Endothelial cell of umbilical vein (primary cell): ENCODE results near the gene SLFN12L. TPM values are rescaled to one million over a fixed set of nuclear protein-coding genes. Genes with fewer than 3 reads are reported as not detected.

Experiments used
- BruUV-seq: library from RNA; stranded (reverse); fragments of 400-500 nt; replicated peaks from 2 replicates; lab custom pipeline; 2021; lab: Mats Ljungman, UMichigan
- CTCF ChIA-PET: fragments of 300-600, 350-600 bp; sonication (Branson Sonifier 250); formaldehyde crosslinking; loops from one replicate; lab custom pipeline; 2021; ENCODE audit warnings: antibody characterized with exemption, inconsistent platforms; lab: Charles Lee
- POLR2A ChIA-PET: fragments of 300-600, 350-600 bp; sonication (Branson Sonifier 250); formaldehyde crosslinking; loops from one replicate; lab custom pipeline; 2021; ENCODE audit warnings: antibody characterized with exemption, inconsistent platforms; lab: Charles Lee
- DNase-seq: peaks from one replicate; pipeline ENCODE4 v3.0.0-alpha.2; 2011; ENCODE audit warnings: low read depth, low spot score
- FAIRE-seq: peaks from 2 replicates; lab custom pipeline; 2011; peaks lifted over from hg19 to GRCh38; lab: Jason Lieb, UNC
- H2AFZ ChIP-seq: 2 replicates; pipeline ENCODE4 v1.6.0; 2012; ENCODE audit warnings: low read depth, low read length, control low read depth, inconsistent platforms
- H3K27ac ChIP-seq: 2 replicates; pipeline ENCODE4 v1.5.1; 2011; ENCODE audit warnings: low read depth, mild to moderate bottlenecking, control low read depth, low read length, moderate library complexity; ENCODE audit not compliant: insufficient read depth
- H3K27me3 ChIP-seq, 2 experiments: 2 replicates each; pipeline versions ENCODE4 v1.6.0 to v1.6.1; 2011; ENCODE audit warnings: low read length in 2 of 2, mixed read lengths in 1 of 2; ENCODE audit not compliant: control insufficient read depth in 2 of 2, insufficient read depth in 2 of 2
- H3K36me3 ChIP-seq, 2 experiments: 2 replicates in 1 of 2; 3 replicates in 1 of 2; pipeline ENCODE4 v1.5.1; 2011; ENCODE audit warnings: low read length in 2 of 2, mild to moderate bottlenecking in 1 of 2, moderate library complexity in 1 of 2; ENCODE audit not compliant: control insufficient read depth in 2 of 2, insufficient read depth in 2 of 2; ENCODE audit errors: extremely low read depth in 1 of 2
- H3K4me1 ChIP-seq: 3 replicates; pipeline ENCODE4 v1.5.1; 2011; ENCODE audit warnings: mild to moderate bottlenecking, low read length; ENCODE audit not compliant: control insufficient read depth, insufficient read depth; ENCODE audit errors: extremely low read depth
- H3K4me2 ChIP-seq: 2 replicates; pipeline ENCODE4 v1.6.1; 2011; ENCODE audit warnings: low read length, control low read depth, mixed read lengths; ENCODE audit not compliant: insufficient read depth
- H3K4me3 ChIP-seq, 3 experiments: fragments of 200-600 bp in 1 of 3; sonication (generic), shearing (Covaris generic) in 1 of 3; replicated peaks in 1 of 3; 2 replicates each; pipeline ENCODE4 v1.5.1; 2011 to 2016; ENCODE audit warnings: control low read depth in 3 of 3, low read length in 3 of 3, mild to moderate bottlenecking in 2 of 3, inconsistent platforms in 1 of 3, low read depth in 1 of 3, moderate library complexity in 1 of 3; ENCODE audit not compliant: insufficient read depth in 1 of 3
- H3K79me2 ChIP-seq: 2 replicates; pipeline ENCODE4 v1.6.0; 2012; ENCODE audit warnings: low read length, inconsistent platforms; ENCODE audit not compliant: control insufficient read depth, insufficient read depth
- H3K9ac ChIP-seq: replicated peaks from 2 replicates; pipeline ENCODE3; 2011; ENCODE audit warnings: low read length, control low read depth; ENCODE audit not compliant: insufficient read depth; ENCODE audit errors: extremely low read depth
- H3K9me1 ChIP-seq: replicated peaks from 3 replicates; pipeline ENCODE4 v1.6.0; 2011; ENCODE audit warnings: mild to moderate bottlenecking, low read length; ENCODE audit not compliant: control insufficient read depth, insufficient read depth; ENCODE audit errors: extremely low read depth
- H3K9me3 ChIP-seq: replicated peaks from 2 replicates; pipeline ENCODE4 v1.5.1; 2012; ENCODE audit warnings: low read length, inconsistent platforms; ENCODE audit not compliant: control insufficient read depth, insufficient read depth
- H4K20me1 ChIP-seq: replicated peaks from 2 replicates; pipeline ENCODE3; 2011; ENCODE audit warnings: mild to moderate bottlenecking, low read length; ENCODE audit not compliant: control insufficient read depth, insufficient read depth; ENCODE audit errors: extremely low read depth
- CTCF ChIP-seq, 2 donors: IDR thresholded peaks; 1 replicate in 1 of 2; 2 replicates in 1 of 2; pipeline ENCODE4 v1.5.1; 2011; ENCODE audit warnings: low read length in 2 of 2, mild to moderate bottlenecking in 2 of 2, moderate library complexity in 2 of 2, control low read depth in 1 of 2, inconsistent platforms in 1 of 2, low read depth in 1 of 2; ENCODE audit not compliant: insufficient read depth in 1 of 2; ENCODE audit errors: extremely low read depth in 1 of 2
- EZH2 ChIP-seq: IDR thresholded peaks from 2 replicates; pipeline ENCODE4 v1.6.1; 2012; ENCODE audit warnings: borderline replicate concordance, low read depth, mild to moderate bottlenecking, moderate library complexity, low read length, inconsistent platforms; ENCODE audit not compliant: severe bottlenecking
- FOS ChIP-seq: IDR thresholded peaks from 2 replicates; pipeline ENCODE4 v1.6.1; 2011; ENCODE audit warnings: mild to moderate bottlenecking, low read length, moderate library complexity, borderline replicate concordance; ENCODE audit not compliant: insufficient read depth
- GATA2 ChIP-seq: IDR thresholded peaks from 2 replicates; pipeline ENCODE4 v1.7.0; 2011; ENCODE audit warnings: low read depth, mild to moderate bottlenecking, moderate library complexity, mixed read lengths, low read length; ENCODE audit not compliant: insufficient read length, insufficient read depth
- MAX ChIP-seq: IDR thresholded peaks from 2 replicates; pipeline ENCODE4 v1.6.1; 2011; ENCODE audit not compliant: insufficient read depth, insufficient read length
- MYC ChIP-seq: IDR thresholded peaks from one replicate; pipeline ENCODE4 v1.6.1; 2011; ENCODE audit warnings: mild to moderate bottlenecking, low read depth, low read length
- POLR2A ChIP-seq: IDR thresholded peaks from 2 replicates; pipeline ENCODE4 v1.6.1; 2012; ENCODE audit warnings: low read depth, mild to moderate bottlenecking, control low read depth, low read length
- dilution Hi-C: fragments of 300-500 bp; cut with MboI; formaldehyde crosslinking; loops from one replicate; pipeline ENCODE4 v1.15.0; 2019; ENCODE audit warnings: low sequenced_read_pairs; ENCODE audit not compliant: extremely low pct_ligation_motif_present
- intact Hi-C: fragments of 100-400 bp; cut with micrococcal nuclease; formaldehyde crosslinking; loops from one replicate; pipeline ENCODE4 v1.10.0; 2022
- polyA plus RNA-seq, 4 experiments: library from polyadenylated mRNA; depleted of rRNA in 3 of 4; stranded (reverse) in 3 of 4; unstranded in 1 of 4; fragments of >200 nt; gene quantifications; 2 replicates each; pipeline versions ENCODE4 v1.2.1 to v1.2.3, GENCODE V29; 2011 to 2012; ENCODE audit warnings: missing spikeins in 1 of 4
- total RNA-seq: library from RNA; stranded (reverse); gene quantifications from 2 replicates; pipeline ENCODE4 v1.2.3, GENCODE V29; 2021

Gene SLFN12L
- total and polyA plus RNA-seq, 2 donors (not counting 3 experiments of a cell fraction or from before 2014, with no cell fraction given) = not detected

GRCh38 chr17:35515027-35515426 lies 22.5 kb downstream of the SLFN12L start:
- H3K4me1 ChIP-seq = no peaks in the 10 kb centered on the region
- FAIRE-seq (no peak), DNase-seq (no peak)
- dilution Hi-C loops (no loop called here), intact Hi-C loops (no loop called here)
- H3K4me3 ChIP-seq = no peak overlapping the region
- no peaks in the 10 kb centered on the region for H3K79me2 ChIP-seq
- no peaks in the 10 kb centered on the region for H3K9me1 ChIP-seq
- no peaks in the 10 kb centered on the region for H3K9me3 ChIP-seq
- ChIA-PET CTCF (interaction anchor here (1.0 to 1.1 kb wide), 3 partner anchors 18 to 24 kb away, joined by 3 to 5 read pairs (median 3); no protein-coding TSS in a partner anchor), POLR2A (no interaction called here)
- no peaks in the 10 kb centered on the region for H3K36me3 ChIP-seq
- peaks cover 18 to 36% of the 10 kb centered on the region in 2 experiments for H3K27me3 ChIP-seq
- no TSS peak for BruUV-seq
- no peak overlapping the region for H3K27ac ChIP-seq
- H3K9ac ChIP-seq = no peak overlapping the region
- no peaks in the 10 kb centered on the region for H4K20me1 ChIP-seq
- H2AFZ ChIP-seq = no peak overlapping the region
- TF ChIP-seq CTCF (IDR thresholded peaks at IDR 0.05; ENCODE audit: extremely low read depth in 1 of 2, insufficient read depth in 1 of 2, low read depth in 1 of 2, low read length in 2 of 2) = no peak
- TF ChIP-seq EZH2 = no peak
- no peak for TF ChIP-seq GATA2
- TF ChIP-seq POLR2A = no peak
- no peak for TF ChIP-seq FOS
- no peak for TF ChIP-seq MYC
- no peak overlapping the region for H3K4me2 ChIP-seq

GRCh38 chr17:35514564-35514963 lies 22.9 kb downstream of the SLFN12L start:
- no peaks in the 10 kb centered on the region for H3K36me3 ChIP-seq
- intact Hi-C loops = no loop called here
- no peaks in the 10 kb centered on the region for H3K9me3 ChIP-seq
- DNase-seq (no peak), FAIRE-seq (no peak)
- POLR2A ChIA-PET = no interaction called here
- no peaks in the 10 kb centered on the region for H3K79me2 ChIP-seq
- H2AFZ ChIP-seq = no peak overlapping the region
- TF ChIP-seq MAX = no peak
- no peaks in the 10 kb centered on the region for H3K4me1 ChIP-seq
- no peak overlapping the region for H3K4me3 ChIP-seq
- BruUV-seq = no TSS peak
- H3K9me1 ChIP-seq = no peaks in the 10 kb centered on the region
- no peak overlapping the region for H3K4me2 ChIP-seq
- CTCF ChIA-PET = interaction anchor here (1.0 to 1.1 kb wide), 3 partner anchors 19 to 25 kb away, joined by 3 to 5 read pairs (median 3); no protein-coding TSS in a partner anchor
- no peak overlapping the region for H3K27ac ChIP-seq
- H3K27me3 ChIP-seq = peaks cover 16 to 34% of the 10 kb centered on the region in 2 experiments
- no peaks in the 10 kb centered on the region for H4K20me1 ChIP-seq
- H3K9ac ChIP-seq = no peak overlapping the region
- dilution Hi-C loops = no loop called here
